HG03354 (cell line): ENCODE results near the gene APOL6.
A peak's percentile ranks its signal among the peaks of the same experiment; 100 is the strongest.

Source experiments
- ATAC-seq: cut with Tn5 transposase; IDR thresholded peaks from one replicate; pipeline ENCODE4 v1.9.1; 2021; ENCODE audit warnings: mild to moderate bottlenecking; ENCODE audit not compliant: unreplicated experiment, poor library complexity, severe bottlenecking

Gene APOL6

GRCh38 chr22:35648066-35649025, at the start of gene APOL6:
Gene APOL6, plus strand, starts transcription at chr22:35648446. Its CDS starts 7,980 bp downstream, at chr22:35656426.
- peak; percentile 65 for ATAC-seq

GRCh38 chr22:35599364-35599763, 48.9 kb upstream of the APOL6 start:
- ATAC-seq: no peak

- ATAC-seq: no peak
These were observed 47.8 kb upstream of the APOL6 start for GRCh38 chr22:35600476-35600875.

- ATAC-seq: no peak
These were observed 47.1 kb upstream of the APOL6 start for GRCh38 chr22:35601013-35601580.

- no peak for ATAC-seq
These were observed 46.3 kb upstream of the APOL6 start for GRCh38 chr22:35601743-35602615.

GRCh38 chr22:35604621-35605368, 43.5 kb upstream of the APOL6 start:
- ATAC-seq: no peak

- ATAC-seq: no peak
These were observed 42.9 kb upstream of the APOL6 start for GRCh38 chr22:35605369-35605680.

GRCh38 chr22:35605851-35606481, 42.3 kb upstream of the APOL6 start:
- no peak for ATAC-seq

- ATAC-seq: no peak
These were observed 41.3 kb upstream of the APOL6 start for GRCh38 chr22:35606916-35607315.

GRCh38 chr22:35608088-35608487, 40.2 kb upstream of the APOL6 start:
- ATAC-seq: no peak

GRCh38 chr22:35609261-35609660, 39.0 kb upstream of the APOL6 start:
- ATAC-seq: no peak

- ATAC-seq: no peak
These were observed 38.5 kb upstream of the APOL6 start for GRCh38 chr22:35609761-35610160.

- no peak for ATAC-seq
These were observed 37.5 kb upstream of the APOL6 start for GRCh38 chr22:35610741-35611140.

GRCh38 chr22:35611200-35611890, 36.9 kb upstream of the APOL6 start:
- no peak for ATAC-seq

- no peak for ATAC-seq
These were observed 36.2 kb upstream of the APOL6 start for GRCh38 chr22:35611891-35612576.

- ATAC-seq: no peak
These were observed 35.3 kb upstream of the APOL6 start for GRCh38 chr22:35612903-35613302.

GRCh38 chr22:35614404-35614803, 33.8 kb upstream of the APOL6 start:
- no peak for ATAC-seq

GRCh38 chr22:35615156-35615555, 33.1 kb upstream of the APOL6 start:
- no peak for ATAC-seq
